SH-SY5Y (cell line): ENCODE data around the gene ATP5MK.

Experiments used
- GATA2 ChIP-seq: IDR thresholded peaks from 2 replicates; pipeline ENCODE4 v1.6.1; 2011; ENCODE audit warnings: mild to moderate bottlenecking, low read depth, low read length
- GATA3 ChIP-seq: IDR thresholded peaks from 2 replicates; pipeline ENCODE4 v1.6.1; 2011; ENCODE audit warnings: low read depth, mild to moderate bottlenecking, low read length, moderate library complexity

The ATP5MK gene

GRCh38 chr10:103396067-103396788 lies at the start of gene ATP5MK, which contains the start of gene PDCD11:
Gene ATP5MK, minus strand, starts transcription at chr10:103396475. Its CDS starts 4,018 bp downstream, at chr10:103392457.
Gene PDCD11, plus strand, starts transcription at chr10:103396626. Its CDS starts 1,801 bp downstream, at chr10:103398427.
- TF ChIP-seq GATA3 (no peak), GATA2 (no peak)

GRCh38 chr10:103445366-103445765 lies 49.1 kb upstream of the ATP5MK start:
- TF ChIP-seq GATA3 (no peak), GATA2 (no peak)

GRCh38 chr10:103444478-103444877 lies 48.2 kb upstream of the ATP5MK start:
- TF ChIP-seq GATA3 (no peak), GATA2 (no peak)

GRCh38 chr10:103443475-103444185 lies 47.4 kb upstream of the ATP5MK start:
- no peak for TF ChIP-seq GATA2
- no peak for TF ChIP-seq GATA3

- no peak for TF ChIP-seq GATA2
- TF ChIP-seq GATA3, result no peak
Measured at GRCh38 chr10:103442031-103442461, 45.8 kb upstream of the ATP5MK start.

- TF ChIP-seq GATA3 (no peak), GATA2 (no peak)
Measured at GRCh38 chr10:103441611-103442010, 45.3 kb upstream of the ATP5MK start.

GRCh38 chr10:103441206-103441605 lies 44.9 kb upstream of the ATP5MK start:
- no peak for TF ChIP-seq GATA2
- no peak for TF ChIP-seq GATA3

- TF ChIP-seq GATA2 (no peak), GATA3 (no peak)
Measured at GRCh38 chr10:103440416-103440815, 44.1 kb upstream of the ATP5MK start.

- no peak for TF ChIP-seq GATA2
- no peak for TF ChIP-seq GATA3
Measured at GRCh38 chr10:103439776-103440175, 43.5 kb upstream of the ATP5MK start.

GRCh38 chr10:103433858-103434257 lies 37.6 kb upstream of the ATP5MK start:
- TF ChIP-seq GATA3, result no peak
- no peak for TF ChIP-seq GATA2

GRCh38 chr10:103431902-103432301 lies 35.6 kb upstream of the ATP5MK start:
- no peak for TF ChIP-seq GATA2
- TF ChIP-seq GATA3, result no peak

- TF ChIP-seq GATA3 (no peak), GATA2 (no peak)
Measured at GRCh38 chr10:103429647-103430046, 33.4 kb upstream of the ATP5MK start.

- no peak for TF ChIP-seq GATA3
- TF ChIP-seq GATA2, result no peak
Measured at GRCh38 chr10:103428989-103429643, 32.8 kb upstream of the ATP5MK start.

- TF ChIP-seq GATA3, result no peak
- TF ChIP-seq GATA2, result no peak
Measured at GRCh38 chr10:103427866-103428265, 31.6 kb upstream of the ATP5MK start.
